CD4-positive, alpha-beta T cell treated with Interleukin-17A for 4 hours (primary cell): ENCODE measurements around the gene EFCAB6.

ENCODE experiments used
- DNase-seq: peaks from one replicate; pipeline ENCODE4 v3.0.0-alpha.2; 2020; ENCODE audit warnings: mixed read lengths

EFCAB6 gene

GRCh38 chr22:43828998-43829782, 17.1 kb upstream of the EFCAB6 start:
- no peak for DNase-seq

- DNase-seq = no peak
Measured at GRCh38 chr22:43828725-43828997, 16.6 kb upstream of the EFCAB6 start.

DNA sequence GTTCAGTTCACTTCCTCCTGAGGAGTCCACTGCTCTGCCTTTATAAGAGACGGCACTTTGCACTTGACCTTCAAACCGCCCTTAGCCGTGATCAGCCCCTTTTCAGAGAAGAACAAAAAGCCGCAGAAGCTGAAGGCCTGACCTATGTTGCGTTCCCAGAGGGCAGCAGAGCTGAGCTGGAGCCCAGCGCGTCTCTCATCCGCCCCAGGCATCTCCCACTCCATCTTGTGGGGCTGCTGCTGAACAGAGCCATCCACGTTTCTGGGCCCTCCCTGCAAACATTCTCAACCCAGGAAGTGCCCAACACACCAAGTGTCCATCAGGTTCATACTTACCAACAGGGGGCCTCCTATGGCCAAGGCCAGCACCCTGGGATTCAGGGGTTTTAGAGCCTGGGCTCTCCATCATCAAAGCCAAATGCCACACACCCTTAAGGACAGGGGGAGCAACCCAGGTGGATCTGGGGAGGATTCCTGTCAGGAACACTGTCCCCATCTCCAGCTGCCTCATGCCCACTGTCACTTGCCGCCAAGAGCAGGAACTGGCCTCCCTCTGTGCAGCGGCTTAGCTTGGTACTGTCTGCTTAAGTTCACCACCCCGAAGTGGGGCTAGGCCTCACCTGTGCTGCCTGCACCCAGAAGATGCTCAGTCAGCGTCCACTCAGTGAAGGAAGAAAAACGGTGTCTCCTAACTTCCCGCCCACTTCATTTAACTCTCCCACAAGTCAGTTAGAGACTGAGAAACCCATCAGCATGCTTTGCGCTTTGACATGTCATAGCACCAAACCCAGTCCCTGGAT, 16.0 kb upstream of the EFCAB6 start:
- no peak for DNase-seq

DNA sequence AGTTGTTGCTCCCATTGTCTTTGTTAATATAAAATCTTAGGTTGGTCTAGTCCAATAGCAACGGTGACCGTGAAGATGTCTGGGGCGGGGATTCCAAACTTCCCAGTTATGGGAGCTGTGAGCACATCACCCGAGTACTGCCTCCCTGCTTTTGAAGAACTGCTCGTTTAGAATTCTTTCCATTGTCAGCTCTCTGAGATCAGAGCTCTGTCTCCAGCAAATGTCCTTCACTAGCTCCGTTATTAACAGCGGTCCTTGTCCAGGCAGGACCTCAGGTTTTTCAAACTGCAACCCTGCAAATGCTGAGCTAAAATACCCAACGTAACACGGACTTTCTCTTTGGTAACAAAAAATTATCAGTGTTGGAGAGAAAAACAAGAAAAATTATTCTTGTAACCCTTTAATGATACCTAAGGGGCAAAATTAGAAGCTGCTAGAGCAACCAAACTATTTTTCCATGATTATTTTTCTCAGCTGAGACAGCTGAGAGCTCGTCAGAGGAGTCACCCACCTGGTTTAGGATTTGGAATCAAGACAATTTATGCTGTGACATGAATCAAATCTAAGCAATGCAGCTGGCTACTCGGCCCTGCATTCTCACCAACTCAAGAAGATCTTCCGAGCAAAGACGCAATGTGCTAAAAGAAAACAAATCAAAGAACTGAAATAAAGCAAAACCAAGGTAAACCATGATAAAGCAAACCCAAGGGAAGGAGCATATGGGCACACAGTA, 15.1 kb upstream of the EFCAB6 start:
- DNase-seq = no peak

DNA sequence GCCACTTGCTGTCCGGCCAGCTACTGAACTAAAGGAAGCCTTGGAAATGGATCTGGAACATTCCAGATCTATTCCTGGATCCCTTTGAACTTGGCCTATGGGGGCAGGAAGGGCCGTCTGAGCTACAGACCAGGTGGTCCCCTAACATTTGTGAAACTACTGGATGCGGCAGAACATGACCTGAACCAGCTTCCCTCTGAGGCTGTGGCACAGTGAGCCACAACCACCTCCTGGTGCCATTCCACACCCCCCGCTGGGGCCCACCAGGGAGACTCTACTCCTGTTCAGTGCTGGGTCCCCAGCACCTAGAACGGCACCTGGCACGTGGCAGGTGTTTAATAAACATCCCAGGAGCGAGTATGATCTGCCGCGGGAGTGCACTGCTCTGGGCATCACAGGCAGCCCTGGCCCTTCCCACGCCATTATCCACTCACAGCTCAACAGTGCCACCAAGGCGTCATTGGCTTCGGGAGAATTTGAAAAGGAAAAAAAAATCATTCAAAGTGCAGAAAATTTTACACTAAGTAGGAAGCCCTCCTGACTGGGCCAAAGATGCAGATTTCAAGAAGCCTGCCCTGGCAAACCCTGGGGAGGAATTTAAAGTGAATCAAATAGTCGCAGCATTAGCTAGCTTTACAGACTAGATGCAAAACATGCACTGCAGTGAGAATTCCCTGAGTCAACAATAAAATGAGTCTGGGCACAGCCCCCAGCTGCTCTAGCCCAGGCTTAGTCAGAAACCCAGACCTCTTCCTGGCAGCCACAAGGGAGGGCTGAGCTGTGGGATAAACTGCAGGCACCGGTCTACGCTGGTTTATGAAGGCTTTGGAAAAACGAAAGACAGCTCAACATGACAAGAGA, 14.3 kb upstream of the EFCAB6 start:
- DNase-seq = no peak

DNA sequence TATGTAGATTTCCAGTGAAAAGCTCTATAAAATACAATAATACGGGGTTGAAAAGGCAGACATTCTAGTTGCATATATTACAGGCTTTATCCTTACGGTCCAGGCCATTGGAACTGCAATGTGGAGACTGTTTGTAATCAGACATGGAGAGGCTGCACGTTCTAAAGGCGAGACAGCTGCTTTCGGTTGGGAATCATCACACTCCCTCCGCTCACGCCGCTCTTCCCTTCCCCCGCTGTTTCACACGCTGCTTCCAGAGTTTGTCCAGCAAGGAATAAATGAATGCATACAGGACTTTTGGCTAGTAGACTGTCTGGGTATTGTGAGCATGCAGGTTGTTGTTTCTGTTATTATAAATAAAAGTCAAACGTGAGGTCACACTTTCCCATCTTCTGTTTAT, 13.5 kb upstream of the EFCAB6 start:
- no peak for DNase-seq

- DNase-seq = no peak
Measured at GRCh38 chr22:43824724-43825420, 12.8 kb upstream of the EFCAB6 start.

- DNase-seq = no peak
Measured at GRCh38 chr22:43823911-43824665, 12.0 kb upstream of the EFCAB6 start.

- no peak for DNase-seq
Measured at GRCh38 chr22:43823353-43823908, 11.3 kb upstream of the EFCAB6 start.

- DNase-seq = no peak
Measured at GRCh38 chr22:43821606-43822425, 9.7 kb upstream of the EFCAB6 start.

DNA sequence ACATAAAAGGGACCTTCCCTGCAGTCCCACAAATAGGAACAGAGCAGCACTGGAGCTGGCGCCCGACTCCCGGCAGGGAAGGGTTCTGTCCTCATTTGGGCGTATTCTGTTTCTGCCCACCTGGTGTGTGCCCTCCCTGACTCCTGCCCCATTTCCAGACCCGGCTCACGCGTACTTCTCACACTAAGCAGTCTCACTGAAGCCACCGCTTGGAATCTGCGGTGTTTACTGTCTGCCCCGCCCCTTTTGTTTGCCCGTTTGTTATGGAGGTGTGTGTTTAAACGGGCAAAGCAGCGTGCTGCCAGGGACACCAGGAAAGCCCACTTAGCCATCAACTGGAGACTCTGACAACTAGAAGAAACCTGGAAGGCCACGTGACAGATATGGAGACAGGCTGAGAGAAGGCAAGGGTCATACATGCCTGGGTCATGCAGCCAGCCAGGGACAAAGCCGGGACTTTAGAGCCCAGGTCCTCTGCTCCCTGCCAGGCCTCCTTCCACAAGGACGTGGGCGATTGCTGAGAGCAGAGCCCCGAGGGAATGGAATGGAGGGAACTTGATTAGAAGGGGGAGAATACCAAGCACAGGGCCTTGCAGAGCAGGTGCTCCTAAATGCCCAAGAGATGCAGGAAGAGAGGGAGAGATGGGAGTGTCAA, 8.7 kb upstream of the EFCAB6 start:
- DNase-seq = no peak

GRCh38 chr22:43819931-43820640, 8.0 kb upstream of the EFCAB6 start:
- no peak for DNase-seq

DNA sequence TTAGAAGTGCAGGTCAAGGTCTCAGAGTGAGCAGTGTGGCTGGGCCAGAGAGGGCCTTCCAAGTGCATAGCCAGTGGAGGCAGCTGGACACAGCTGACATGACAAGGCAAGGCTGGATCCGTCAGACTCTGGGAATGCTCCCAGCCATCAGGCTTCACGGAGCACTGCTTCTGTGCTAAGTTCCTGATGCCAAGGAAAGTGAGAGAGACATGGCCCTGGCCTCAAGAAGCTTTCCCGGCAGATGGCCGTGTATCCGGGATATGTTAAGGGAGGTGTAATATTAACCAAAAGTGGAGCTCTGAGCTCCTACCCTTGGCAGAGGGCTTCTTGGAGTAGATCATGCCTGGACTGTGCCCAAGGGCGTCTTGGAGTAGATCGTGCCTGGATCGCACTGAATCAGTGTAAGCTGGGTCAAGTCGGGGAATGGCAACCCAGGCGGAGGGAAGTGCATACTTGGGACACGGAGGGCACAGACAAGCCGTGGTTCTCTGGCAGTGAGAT, 7.4 kb upstream of the EFCAB6 start:
- DNase-seq = no peak

DNA sequence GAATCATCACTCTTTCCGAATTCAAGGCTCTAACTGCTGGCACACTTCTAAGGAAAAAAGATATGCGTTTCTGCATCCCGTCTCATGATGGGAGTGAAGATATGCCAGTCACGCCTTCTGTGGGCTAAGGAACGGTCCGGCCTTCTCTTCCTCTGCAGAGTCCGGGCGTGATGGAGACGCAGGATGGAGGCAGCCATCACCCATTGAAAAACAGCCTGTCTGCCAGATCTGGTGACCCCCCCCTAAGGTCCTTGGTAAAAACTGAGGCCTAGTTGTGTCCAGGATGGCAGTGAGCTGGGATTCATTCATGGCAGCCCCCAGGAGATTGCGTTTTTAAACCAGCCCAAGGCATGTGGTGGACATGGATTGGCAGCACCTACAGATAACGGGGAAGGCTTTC, 6.9 kb upstream of the EFCAB6 start:
- DNase-seq = no peak

DNA sequence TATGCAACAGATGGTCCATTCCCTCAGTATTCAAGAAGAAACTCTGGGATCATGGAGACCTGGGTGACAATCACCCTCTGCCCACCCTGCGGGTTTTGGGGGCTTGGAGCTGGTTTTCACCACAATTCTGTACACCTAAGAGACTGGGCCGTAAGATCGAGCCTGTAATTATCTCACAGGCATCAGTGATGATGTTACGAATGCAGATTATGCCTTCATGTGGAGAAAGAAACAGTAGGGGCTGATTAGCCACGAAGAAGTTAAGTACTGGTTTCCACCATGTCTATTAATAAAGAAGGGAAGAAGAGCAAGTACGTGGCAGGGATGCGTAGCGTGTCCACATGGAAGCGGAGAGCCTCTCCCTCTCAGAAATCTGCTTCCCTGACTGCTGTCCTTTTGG, 5.3 kb upstream of the EFCAB6 start:
- no peak for DNase-seq

DNA sequence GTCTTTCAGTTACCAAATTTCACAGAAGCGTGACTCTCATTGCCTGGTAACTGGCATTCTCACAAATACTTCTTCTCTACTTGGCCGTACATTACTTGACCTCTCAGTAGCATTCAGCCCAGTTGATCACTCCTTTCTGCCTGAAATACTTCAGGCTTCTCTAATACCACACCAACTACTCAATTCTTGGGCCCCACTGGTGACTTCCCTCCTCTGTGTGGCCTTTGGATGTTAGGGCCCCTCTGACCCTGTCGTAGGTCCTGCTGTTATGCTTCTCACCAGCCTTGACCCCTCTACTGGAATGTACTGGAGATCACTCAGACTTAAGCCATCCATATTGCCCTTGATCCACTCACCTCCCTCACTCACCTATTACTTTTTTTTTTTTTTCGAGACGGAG, 2.2 kb upstream of the EFCAB6 start:
- no peak for DNase-seq

- DNase-seq = no peak
Measured at GRCh38 chr22:43812890-43813289, 785 bp upstream of the EFCAB6 start.

- no peak for DNase-seq
Measured at GRCh38 chr22:43811777-43812148, 342 bp downstream of the EFCAB6 start.
